Measurements from ENCODE around the gene MSRB3. TPM values are rescaled to one million over a fixed set of nuclear protein-coding genes. Genes with fewer than 3 reads are reported as not detected.

Gene MSRB3
- total and polyA plus RNA-seq, 2 donors (not counting 3 experiments of a cell fraction or from before 2014, with no cell fraction given) = 20.0 to 59.3 TPM

DNA sequence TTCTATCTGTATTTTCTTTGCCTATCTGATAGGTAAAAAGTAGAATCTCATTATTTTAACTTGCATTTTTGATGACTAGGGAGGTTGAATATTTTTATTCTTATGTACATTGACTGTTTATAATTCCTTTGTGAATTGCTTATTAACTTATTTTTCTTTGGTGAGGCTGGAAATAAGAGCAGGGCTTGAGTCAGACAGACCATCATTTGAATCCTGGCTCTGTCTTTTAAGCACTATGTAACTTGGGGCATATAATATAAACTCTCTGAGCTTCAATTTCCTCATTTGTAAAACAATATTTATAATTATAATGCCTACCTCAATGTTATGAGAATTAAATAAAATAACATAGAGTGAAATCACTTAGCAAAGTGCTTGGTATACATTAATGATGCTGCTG is 108.9 kb downstream of the MSRB3 start:
- Histone ChIP-seq H3K4me3 (replicated peaks in 1 of 3; ENCODE audit: insufficient read depth in 1 of 3, low read depth in 1 of 3, low read length in 3 of 3) (no peak overlapping the region), H3K9ac (replicated peaks; ENCODE audit: extremely low read depth, insufficient read depth, low read length) (no peak overlapping the region), H3K27ac (ENCODE audit: insufficient read depth, low read depth, low read length) (no peak overlapping the region), H4K20me1 (replicated peaks; ENCODE audit: control insufficient read depth, extremely low read depth, insufficient read depth, low read length) (no peaks in the 10 kb centered on the region), H3K36me3 (ENCODE audit: control insufficient read depth in 2 of 2, extremely low read depth in 1 of 2, insufficient read depth in 2 of 2, low read length in 2 of 2) (no peaks in the 10 kb centered on the region), H3K79me2 (ENCODE audit: control insufficient read depth, insufficient read depth, low read length) (no peaks in the 10 kb centered on the region), H2AFZ (ENCODE audit: low read depth, low read length) (no peak overlapping the region), H3K27me3 (ENCODE audit: control insufficient read depth in 2 of 2, insufficient read depth in 2 of 2, low read length in 2 of 2) (no peaks in the 10 kb centered on the region), H3K9me1 (replicated peaks; ENCODE audit: control insufficient read depth, extremely low read depth, insufficient read depth, low read length) (no peaks in the 10 kb centered on the region), H3K9me3 (replicated peaks; ENCODE audit: control insufficient read depth, insufficient read depth, low read length) (no peaks in the 10 kb centered on the region), H3K4me2 (ENCODE audit: insufficient read depth, low read length) (no peak overlapping the region), H3K4me1 (ENCODE audit: control insufficient read depth, extremely low read depth, insufficient read depth, low read length) (no peaks in the 10 kb centered on the region)
- TF ChIP-seq FOS (IDR thresholded peaks at IDR 0.05; ENCODE audit: borderline replicate concordance, insufficient read depth, low read length) = no peak
- no peak for TF ChIP-seq MYC (IDR thresholded peaks at IDR 0.05; ENCODE audit: low read depth, low read length)
- no peak for TF ChIP-seq GATA2 (IDR thresholded peaks at IDR 0.05; ENCODE audit: insufficient read depth, insufficient read length, low read depth, low read length)
- no peak for TF ChIP-seq POLR2A (IDR thresholded peaks at IDR 0.05; ENCODE audit: low read depth, low read length)
- no peak for TF ChIP-seq EZH2 (IDR thresholded peaks at IDR 0.05; ENCODE audit: borderline replicate concordance, low read depth, low read length, severe bottlenecking)
- TF ChIP-seq POLR2AphosphoS5 (IDR thresholded peaks at IDR 0.05; ENCODE audit: insufficient read depth, low read depth, low read length) = no peak
- no peak for TF ChIP-seq MAX (IDR thresholded peaks at IDR 0.05; ENCODE audit: insufficient read depth, insufficient read length)
- no peak for TF ChIP-seq JUN (IDR thresholded peaks at IDR 0.05; ENCODE audit: borderline replicate concordance, insufficient read depth, insufficient read length, low read depth)
- TF ChIP-seq, protein P1, sequence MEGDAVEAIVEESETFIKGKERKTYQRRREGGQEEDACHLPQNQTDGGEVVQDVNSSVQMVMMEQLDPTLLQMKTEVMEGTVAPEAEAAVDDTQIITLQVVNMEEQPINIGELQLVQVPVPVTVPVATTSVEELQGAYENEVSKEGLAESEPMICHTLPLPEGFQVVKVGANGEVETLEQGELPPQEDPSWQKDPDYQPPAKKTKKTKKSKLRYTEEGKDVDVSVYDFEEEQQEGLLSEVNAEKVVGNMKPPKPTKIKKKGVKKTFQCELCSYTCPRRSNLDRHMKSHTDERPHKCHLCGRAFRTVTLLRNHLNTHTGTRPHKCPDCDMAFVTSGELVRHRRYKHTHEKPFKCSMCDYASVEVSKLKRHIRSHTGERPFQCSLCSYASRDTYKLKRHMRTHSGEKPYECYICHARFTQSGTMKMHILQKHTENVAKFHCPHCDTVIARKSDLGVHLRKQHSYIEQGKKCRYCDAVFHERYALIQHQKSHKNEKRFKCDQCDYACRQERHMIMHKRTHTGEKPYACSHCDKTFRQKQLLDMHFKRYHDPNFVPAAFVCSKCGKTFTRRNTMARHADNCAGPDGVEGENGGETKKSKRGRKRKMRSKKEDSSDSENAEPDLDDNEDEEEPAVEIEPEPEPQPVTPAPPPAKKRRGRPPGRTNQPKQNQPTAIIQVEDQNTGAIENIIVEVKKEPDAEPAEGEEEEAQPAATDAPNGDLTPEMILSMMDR (IDR thresholded peaks at IDR 0.05; ENCODE audit: extremely low read depth in 1 of 2, insufficient read depth in 1 of 2, low read depth in 1 of 2, low read length in 2 of 2) = no peak
- intact Hi-C loops (cut with micrococcal nuclease) (no loop called here), dilution Hi-C loops (cut with MboI; ENCODE audit: extremely low pct_ligation_motif_present, low sequenced_read_pairs) (no loop called here)
- CTCF ChIA-PET = no interaction called here
- DNase-seq (ENCODE audit: low read depth, low spot score) (no peak), FAIRE-seq (no peak)
- BruUV-seq (replicated peaks) = no TSS peak
- POLR2A ChIA-PET = no interaction called here
